ENCODE data around the gene TPCN2.

The TPCN2 gene

GRCh38 chr11:69120096-69120875, 71.6 kb downstream of the TPCN2 start:
- TF ChIP-seq, protein P1, sequence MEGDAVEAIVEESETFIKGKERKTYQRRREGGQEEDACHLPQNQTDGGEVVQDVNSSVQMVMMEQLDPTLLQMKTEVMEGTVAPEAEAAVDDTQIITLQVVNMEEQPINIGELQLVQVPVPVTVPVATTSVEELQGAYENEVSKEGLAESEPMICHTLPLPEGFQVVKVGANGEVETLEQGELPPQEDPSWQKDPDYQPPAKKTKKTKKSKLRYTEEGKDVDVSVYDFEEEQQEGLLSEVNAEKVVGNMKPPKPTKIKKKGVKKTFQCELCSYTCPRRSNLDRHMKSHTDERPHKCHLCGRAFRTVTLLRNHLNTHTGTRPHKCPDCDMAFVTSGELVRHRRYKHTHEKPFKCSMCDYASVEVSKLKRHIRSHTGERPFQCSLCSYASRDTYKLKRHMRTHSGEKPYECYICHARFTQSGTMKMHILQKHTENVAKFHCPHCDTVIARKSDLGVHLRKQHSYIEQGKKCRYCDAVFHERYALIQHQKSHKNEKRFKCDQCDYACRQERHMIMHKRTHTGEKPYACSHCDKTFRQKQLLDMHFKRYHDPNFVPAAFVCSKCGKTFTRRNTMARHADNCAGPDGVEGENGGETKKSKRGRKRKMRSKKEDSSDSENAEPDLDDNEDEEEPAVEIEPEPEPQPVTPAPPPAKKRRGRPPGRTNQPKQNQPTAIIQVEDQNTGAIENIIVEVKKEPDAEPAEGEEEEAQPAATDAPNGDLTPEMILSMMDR (IDR thresholded peaks at IDR 0.05; ENCODE audit: extremely low read depth, insufficient read depth, missing control alignments), result no peak
- no peak for DNase-seq (ENCODE audit: low spot score)
- in situ Hi-C loops (cut with MboI; ENCODE audit: low pct_unique_long_range_greater_than_20kb, low sequenced_read_pairs, unreplicated experiment), result no loop called here

DNA sequence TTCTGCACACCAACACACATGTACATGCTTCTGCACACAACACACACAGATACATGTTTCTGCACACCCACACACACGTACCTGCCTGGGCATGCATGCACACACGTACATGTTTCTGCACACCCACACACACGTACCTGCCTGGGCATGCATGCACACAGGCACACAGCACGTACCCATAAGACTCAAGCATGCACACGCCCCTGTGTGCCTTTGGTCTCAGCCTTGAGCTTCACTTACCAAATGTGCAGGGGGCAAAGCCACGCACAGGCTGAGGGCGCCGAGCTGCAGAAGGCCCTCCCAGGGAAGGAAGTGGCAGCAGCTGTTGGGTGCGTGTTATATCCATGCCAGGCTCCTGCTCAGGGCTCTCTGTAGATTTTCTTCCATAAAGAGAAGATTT, 72.3 kb downstream of the TPCN2 start:
- TF ChIP-seq, protein P1 (IDR thresholded peaks at IDR 0.05; ENCODE audit: extremely low read depth, insufficient read depth, missing control alignments), result no peak
- no peak for DNase-seq (ENCODE audit: low spot score)
- in situ Hi-C loops (cut with MboI; ENCODE audit: low pct_unique_long_range_greater_than_20kb, low sequenced_read_pairs, unreplicated experiment), result no loop called here

- TF ChIP-seq, protein P1 (IDR thresholded peaks at IDR 0.05; ENCODE audit: extremely low read depth, insufficient read depth, missing control alignments), result no peak
- in situ Hi-C loops (cut with MboI; ENCODE audit: low pct_unique_long_range_greater_than_20kb, low sequenced_read_pairs, unreplicated experiment), result no loop called here
- no peak for DNase-seq (ENCODE audit: low spot score)
These were observed 73.0 kb downstream of the TPCN2 start for GRCh38 chr11:69121621-69122325.

DNA sequence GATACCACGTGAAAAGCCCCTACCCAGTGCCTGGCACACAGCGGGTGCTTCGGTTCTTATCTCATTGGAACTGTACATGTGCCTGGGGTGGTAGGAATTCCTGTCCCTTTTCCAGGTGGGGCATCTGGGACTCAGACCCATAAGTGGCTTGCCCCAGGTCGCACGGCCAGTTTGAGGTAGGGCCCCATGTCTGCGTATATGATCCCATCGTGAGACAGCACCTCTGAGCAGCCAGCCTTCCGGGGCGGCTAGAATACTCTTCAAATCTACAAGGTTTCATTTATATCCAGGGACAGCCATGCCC, 73.5 kb downstream of the TPCN2 start:
- TF ChIP-seq, protein P1 (IDR thresholded peaks at IDR 0.05; ENCODE audit: extremely low read depth, insufficient read depth, missing control alignments), result no peak
- no peak for DNase-seq (ENCODE audit: low spot score)
- in situ Hi-C loops (cut with MboI; ENCODE audit: low pct_unique_long_range_greater_than_20kb, low sequenced_read_pairs, unreplicated experiment), result no loop called here

- in situ Hi-C loops (cut with MboI; ENCODE audit: low pct_unique_long_range_greater_than_20kb, low sequenced_read_pairs, unreplicated experiment), result no loop called here
- DNase-seq (ENCODE audit: low spot score), result peak; percentile 81
- TF ChIP-seq, protein P1 (IDR thresholded peaks at IDR 0.05; ENCODE audit: extremely low read depth, insufficient read depth, missing control alignments), result no peak
These were observed 74.1 kb downstream of the TPCN2 start for GRCh38 chr11:69122630-69123431.

All from GM13977 (cell line).